GM12878 (cell line): Measurements from ENCODE around the gene PORCN. TPM values are rescaled to one million over a fixed set of nuclear protein-coding genes. Genes with fewer than 3 reads are reported as not detected.

Source experiments
- CEBPB ChIP-seq, 2 experiments: fragments of 150-350 bp in 1 of 2; IDR thresholded peaks; 2 replicates each; pipeline ENCODE4 v1.6.1; 2012 to 2014; ENCODE audit warnings: low read depth in 2 of 2, low read length in 2 of 2, borderline replicate concordance in 1 of 2, inconsistent platforms in 1 of 2
- CEBPZ ChIP-seq: fragments of 150-350 bp; IDR thresholded peaks from 2 replicates; pipeline ENCODE4 v1.6.1; 2016; ENCODE audit warnings: low read depth, low read length
- HDAC2 ChIP-seq: fragments of 200-600 bp; sonication (generic); IDR thresholded peaks from 2 replicates; pipeline ENCODE4 v1.6.1; 2017
- IRF4 ChIP-seq: IDR thresholded peaks from 2 replicates; pipeline ENCODE4 v1.6.1; 2011; ENCODE audit warnings: low read depth, low read length
- JUNB ChIP-seq: IDR thresholded peaks from 2 replicates; pipeline ENCODE4 v1.6.1; 2016; ENCODE audit warnings: antibody characterized with exemption, mild to moderate bottlenecking
- MYC ChIP-seq: IDR thresholded peaks from 2 replicates; pipeline ENCODE4 v1.6.1; 2011; ENCODE audit warnings: mild to moderate bottlenecking, low read length, moderate library complexity, inconsistent platforms; ENCODE audit not compliant: insufficient read depth, insufficient replicate concordance, insufficient read length, severe bottlenecking
- NFXL1 ChIP-seq: fragments of 450-650 bp; IDR thresholded peaks from 2 replicates; pipeline ENCODE4 v1.6.1; 2017; ENCODE audit warnings: antibody characterized with exemption, mild to moderate bottlenecking, borderline replicate concordance
- NR2F1 ChIP-seq: fragments of 450-650 bp; conservative IDR thresholded peaks from 2 replicates; pipeline ENCODE4 v1.6.1; 2017; ENCODE audit warnings: mild to moderate bottlenecking
- POLR2AphosphoS5 ChIP-seq: IDR thresholded peaks from 2 replicates; pipeline ENCODE4 v1.6.1; 2011; ENCODE audit warnings: mild to moderate bottlenecking, low read length, inconsistent platforms
- SREBF2 ChIP-seq: IDR thresholded peaks from 2 replicates; pipeline ENCODE4 v1.6.1; 2012; ENCODE audit warnings: mild to moderate bottlenecking, low read length
- STAT1 ChIP-seq: fragments of 450-650 bp; conservative IDR thresholded peaks from 2 replicates; pipeline ENCODE4 v1.6.1; 2014; ENCODE audit warnings: antibody characterized with exemption, mild to moderate bottlenecking
- TARDBP ChIP-seq: IDR thresholded peaks from 2 replicates; pipeline ENCODE4 v1.6.1; 2016; ENCODE audit warnings: borderline replicate concordance
- TBL1XR1 ChIP-seq: IDR thresholded peaks from 2 replicates; pipeline ENCODE4 v1.6.1; 2012; ENCODE audit warnings: low read depth, low read length, improper control_type of control experiment
- TCF3 ChIP-seq: IDR thresholded peaks from 2 replicates; pipeline ENCODE4 v1.6.1; 2012; ENCODE audit warnings: low read depth, mild to moderate bottlenecking, low read length, borderline replicate concordance; ENCODE audit not compliant: insufficient read depth
- ZBTB11 ChIP-seq: fragments of 450-650 bp; formaldehyde crosslinking; IDR thresholded peaks from 2 replicates; pipeline ENCODE4 v1.5.0; 2022; ENCODE audit warnings: mild to moderate bottlenecking, missing genetic modification characterization
- ZBTB33 ChIP-seq: fragments of 450-650 bp; IDR thresholded peaks from 2 replicates; pipeline ENCODE4 v1.6.1; 2017; ENCODE audit warnings: mild to moderate bottlenecking
- ZNF592 ChIP-seq: fragments of 450-650 bp; IDR thresholded peaks from 2 replicates; pipeline ENCODE4 v1.6.1; 2017; ENCODE audit warnings: mild to moderate bottlenecking, moderate library complexity
- polyA plus RNA-seq, 11 experiments: library from polyadenylated mRNA; depleted of rRNA in 4 of 11; unstranded in 6 of 11; stranded (reverse) in 5 of 11; fragments of >200 nt; fragmentation: Nextera tagmentation in 4 of 11; fragmentation: Illumina TruSeq in 1 of 11; extraction: Ambion mirVana in 4 of 11; extraction: Trizol in 1 of 11; gene quantifications; 1 replicate in 1 of 11; 2 replicates in 10 of 11; pipeline versions ENCODE4 v1.2.1 to v1.2.3, GENCODE V29; 2011 to 2016; ENCODE audit warnings: inconsistent platforms in 2 of 11, missing spikeins in 2 of 11, low read depth in 1 of 11
- total RNA-seq, 4 experiments: library from RNA; depleted of rRNA in 3 of 4; stranded (reverse); fragments of >200 nt in 3 of 4; fragmentation: Illumina TruSeq in 1 of 4; extraction: Trizol in 1 of 4; gene quantifications; 2 replicates each; pipeline versions ENCODE4 v1.2.1 to v1.2.3, GENCODE V29; 2013 to 2021

PORCN gene
- total and polyA plus RNA-seq, 10 of the 15 experiments (the other 5 are each of a cell fraction or from before 2014, with no cell fraction given): 0.27 to 21.0 (median 14.1) TPM

GRCh38 chrX:48508400-48509244 lies at the start of gene PORCN (continued):
- TF ChIP-seq CEBPZ (no peak), TBL1XR1 (no peak), TCF3 (no peak), STAT1 (no peak), NR2F1 (no peak), IRF4 (no peak), HDAC2 (no peak), ZNF592 (no peak), TARDBP (no peak), CEBPB (IDR thresholded peaks at IDR 0.05; ENCODE audit: borderline replicate concordance in 1 of 2, low read depth in 2 of 2, low read length in 2 of 2) (no peak), JUNB (no peak), ZBTB33 (no peak), NFXL1 (no peak), POLR2AphosphoS5 (no peak; the same call in none of the 2 replicates), ZBTB11 (peak; percentile 77), MYC (no peak), SREBF2 (no peak)
